ENCODE measurements around the gene GNG13.
"Not testable (repeated sequence)": the region's sequence is repeated elsewhere in the genome, so short reads cannot be mapped to it uniquely, and the experiment has no call there.

GNG13 gene

GRCh38 chr16:764184-764750 lies 36.3 kb downstream of the GNG13 start:
- no peak overlapping the region for H3K9ac ChIP-seq (ENCODE audit: low read length)
- no peaks in the 10 kb centered on the region for H3K27me3 ChIP-seq (ENCODE audit: control insufficient read depth, insufficient read depth, low read length)
- no peak overlapping the region for H3K4me3 ChIP-seq (ENCODE audit: low read length)
- H3K27ac ChIP-seq (ENCODE audit: low read depth, low read length), result no peak overlapping the region
- H3K4me1 ChIP-seq (ENCODE audit: control insufficient read depth, insufficient read depth, low read length), result no peaks in the 10 kb centered on the region
- no peaks in the 10 kb centered on the region for H3K36me3 ChIP-seq (ENCODE audit: control insufficient read depth, insufficient read depth, low read length)

- H3K27ac ChIP-seq (ENCODE audit: low read depth, low read length), result no peak overlapping the region
- H3K9ac ChIP-seq (ENCODE audit: low read length), result no peak overlapping the region
- H3K4me3 ChIP-seq (ENCODE audit: low read length), result no peak overlapping the region
- no peaks in the 10 kb centered on the region for H3K4me1 ChIP-seq (ENCODE audit: control insufficient read depth, insufficient read depth, low read length)
- no peaks in the 10 kb centered on the region for H3K27me3 ChIP-seq (ENCODE audit: control insufficient read depth, insufficient read depth, low read length)
- H3K36me3 ChIP-seq (ENCODE audit: control insufficient read depth, insufficient read depth, low read length), result no peaks in the 10 kb centered on the region
Observed at GRCh38 chr16:763369-764183, 37.0 kb downstream of the GNG13 start.

GRCh38 chr16:762595-763268 lies 37.8 kb downstream of the GNG13 start:
- Histone ChIP-seq H3K4me1 (ENCODE audit: control insufficient read depth, insufficient read depth, low read length) (no peaks in the 10 kb centered on the region), H3K27me3 (ENCODE audit: control insufficient read depth, insufficient read depth, low read length) (no peaks in the 10 kb centered on the region), H3K4me3 (ENCODE audit: low read length) (no peak overlapping the region)

GRCh38 chr16:761625-762513 lies 38.7 kb downstream of the GNG13 start:
- Histone ChIP-seq H3K36me3 (ENCODE audit: control insufficient read depth, insufficient read depth, low read length) (no peaks in the 10 kb centered on the region), H3K9ac (ENCODE audit: low read length) (no peak overlapping the region), H3K4me3 (ENCODE audit: low read length) (no peak overlapping the region), H3K4me1 (ENCODE audit: control insufficient read depth, insufficient read depth, low read length) (no peaks in the 10 kb centered on the region), H3K27ac (ENCODE audit: low read depth, low read length) (no peak overlapping the region), H3K27me3 (ENCODE audit: control insufficient read depth, insufficient read depth, low read length) (no peaks in the 10 kb centered on the region)

More at GRCh38 chr16:762595-763268, 37.8 kb downstream of the GNG13 start:
- H3K36me3 ChIP-seq (ENCODE audit: control insufficient read depth, insufficient read depth, low read length), result no peaks in the 10 kb centered on the region
- H3K27ac ChIP-seq (ENCODE audit: low read depth, low read length), result no peak overlapping the region
- no peak overlapping the region for H3K9ac ChIP-seq (ENCODE audit: low read length)

- Histone ChIP-seq H3K9ac (ENCODE audit: low read length) (no peak within 1 kb of the TSS), H3K4me1 (ENCODE audit: control insufficient read depth, insufficient read depth, low read length) (no peaks in the 10 kb centered on the region), H3K4me3 (ENCODE audit: low read length) (no peak within 1 kb of the TSS), H3K27me3 (ENCODE audit: control insufficient read depth, insufficient read depth, low read length) (no peaks in the 10 kb centered on the region), H3K36me3 (ENCODE audit: control insufficient read depth, insufficient read depth, low read length) (no peaks in the 10 kb centered on the region), H3K27ac (ENCODE audit: low read depth, low read length) (no peak within 1 kb of the TSS)
Observed at GRCh38 chr16:760545-761343, 39.8 kb downstream of the GNG13 start, which contains the start of gene MSLN. TSS of gene MSLN (plus strand) at chr16:760734. CDS start at chr16:762681, 1,947 bp downstream.

GRCh38 chr16:760065-760464 lies 40.5 kb downstream of the GNG13 start:
- Histone ChIP-seq H3K9ac (ENCODE audit: low read length) (no peak overlapping the region), H3K4me1 (ENCODE audit: control insufficient read depth, insufficient read depth, low read length) (no peaks in the 10 kb centered on the region), H3K4me3 (ENCODE audit: low read length) (no peak overlapping the region), H3K36me3 (ENCODE audit: control insufficient read depth, insufficient read depth, low read length) (no peaks in the 10 kb centered on the region), H3K27me3 (ENCODE audit: control insufficient read depth, insufficient read depth, low read length) (no peaks in the 10 kb centered on the region), H3K27ac (ENCODE audit: low read depth, low read length) (no peak overlapping the region)

GRCh38 chr16:759110-759910 lies 41.2 kb downstream of the GNG13 start:
- Histone ChIP-seq H3K4me1 (ENCODE audit: control insufficient read depth, insufficient read depth, low read length) (no peaks in the 10 kb centered on the region), H3K4me3 (ENCODE audit: low read length) (no peak overlapping the region), H3K27me3 (ENCODE audit: control insufficient read depth, insufficient read depth, low read length) (no peaks in the 10 kb centered on the region), H3K36me3 (ENCODE audit: control insufficient read depth, insufficient read depth, low read length) (no peaks in the 10 kb centered on the region), H3K27ac (ENCODE audit: low read depth, low read length) (no peak overlapping the region), H3K9ac (ENCODE audit: low read length) (no peak overlapping the region)

GRCh38 chr16:756428-756827 lies 44.1 kb downstream of the GNG13 start:
- Histone ChIP-seq H3K4me1 (ENCODE audit: control insufficient read depth, insufficient read depth, low read length) (no peaks in the 10 kb centered on the region), H3K27me3 (ENCODE audit: control insufficient read depth, insufficient read depth, low read length) (peaks cover 6% of the 10 kb centered on the region), H3K27ac (ENCODE audit: low read depth, low read length) (no peak overlapping the region), H3K36me3 (ENCODE audit: control insufficient read depth, insufficient read depth, low read length) (no peaks in the 10 kb centered on the region), H3K9ac (ENCODE audit: low read length) (no peak overlapping the region), H3K4me3 (ENCODE audit: low read length) (no peak overlapping the region)

- Histone ChIP-seq H3K36me3 (ENCODE audit: control insufficient read depth, insufficient read depth, low read length) (no peaks in the 10 kb centered on the region), H3K27me3 (ENCODE audit: control insufficient read depth, insufficient read depth, low read length) (peaks cover 6% of the 10 kb centered on the region), H3K4me3 (ENCODE audit: low read length) (no peak overlapping the region), H3K27ac (ENCODE audit: low read depth, low read length) (no peak overlapping the region), H3K4me1 (ENCODE audit: control insufficient read depth, insufficient read depth, low read length) (no peaks in the 10 kb centered on the region), H3K9ac (ENCODE audit: low read length) (no peak overlapping the region)
Observed at GRCh38 chr16:754656-755055, 45.9 kb downstream of the GNG13 start.

- H3K27ac ChIP-seq (ENCODE audit: low read depth, low read length); H3K36me3 ChIP-seq (ENCODE audit: control insufficient read depth, insufficient read depth, low read length); H3K9ac ChIP-seq (ENCODE audit: low read length); H3K27me3 ChIP-seq (ENCODE audit: control insufficient read depth, insufficient read depth, low read length); H3K4me1 ChIP-seq (ENCODE audit: control insufficient read depth, insufficient read depth, low read length); H3K4me3 ChIP-seq (ENCODE audit: low read length): not testable (repeated sequence)
Observed at GRCh38 chr16:754121-754607, 46.4 kb downstream of the GNG13 start.

GRCh38 chr16:752007-752312 lies 48.6 kb downstream of the GNG13 start:
- H3K9ac ChIP-seq (ENCODE audit: low read length), result no peak overlapping the region
- no peak overlapping the region for H3K4me3 ChIP-seq (ENCODE audit: low read length)
- peaks cover 6% of the 10 kb centered on the region for H3K27me3 ChIP-seq (ENCODE audit: control insufficient read depth, insufficient read depth, low read length)
- H3K27ac ChIP-seq (ENCODE audit: low read depth, low read length), result no peak overlapping the region
- H3K36me3 ChIP-seq (ENCODE audit: control insufficient read depth, insufficient read depth, low read length), result no peaks in the 10 kb centered on the region
- H3K4me1 ChIP-seq (ENCODE audit: control insufficient read depth, insufficient read depth, low read length), result no peaks in the 10 kb centered on the region
